ENCODE results near the gene MUC6. TPM values are rescaled to one million over a fixed set of nuclear protein-coding genes. Genes with fewer than 3 reads are reported as not detected.
A peak's percentile ranks its signal among the peaks of the same experiment; 100 is the strongest.

Gene MUC6
- total RNA-seq, 3 donors from 2014 or later (not counting 1 experiment from before 2014, with no cell fraction given), result not detected

DNA sequence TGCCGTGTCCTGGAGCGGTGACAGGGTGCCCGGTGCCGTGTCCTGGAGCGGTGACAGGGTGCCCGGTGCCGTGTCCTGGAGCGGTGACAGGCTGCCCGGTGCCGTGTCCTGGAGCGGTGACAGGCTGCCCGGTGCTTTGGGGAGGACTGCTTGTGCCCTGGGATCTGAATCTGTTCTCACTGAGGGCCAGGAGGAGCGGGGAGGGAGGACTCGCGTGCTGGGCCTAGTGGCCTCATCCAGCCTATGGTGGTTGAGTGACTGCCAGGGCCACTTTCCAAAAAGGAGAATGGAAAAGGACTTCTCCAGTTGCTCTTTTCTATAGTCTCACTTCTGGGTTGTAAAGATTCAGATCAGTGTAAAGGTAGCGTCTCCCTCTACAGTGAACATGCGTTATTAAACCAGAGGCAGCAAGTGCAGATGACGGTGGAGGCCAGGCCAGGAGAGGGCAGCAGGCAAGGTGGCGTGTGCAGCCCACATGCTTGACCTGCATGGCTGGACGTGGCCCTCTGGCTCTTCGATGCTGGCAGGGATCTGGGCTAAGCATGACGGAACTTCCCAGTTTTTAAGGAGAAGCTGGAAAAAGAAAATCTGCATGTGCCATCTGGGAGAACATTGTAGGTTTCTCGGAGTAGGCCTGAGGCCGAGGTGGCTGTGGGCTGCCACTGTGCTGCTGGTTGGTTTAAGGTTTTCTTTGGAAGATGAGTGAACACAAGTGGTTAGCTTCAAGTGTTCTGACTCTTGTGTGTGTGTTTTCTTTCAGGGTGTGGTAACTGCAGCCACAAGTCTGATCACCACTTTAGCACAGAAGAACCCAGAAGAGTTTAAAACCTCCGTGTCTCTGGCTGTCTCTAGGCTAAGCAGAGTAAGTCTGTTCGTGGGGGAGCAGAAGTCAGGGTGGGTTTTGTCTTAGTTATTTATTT is 55.8 kb downstream of the MUC6 start:
- Mint-ChIP-seq H3K36me3 (no peaks in the 10 kb centered on the region), H3K4me1 (peaks cover 23 to 32% of the 10 kb centered on the region in 2 donors), H3K27ac (peak overlapping the region; percentile 65 to 80), H3K4me3 (peak overlapping the region; percentile 70), H3K9me3 (no peaks in the 10 kb centered on the region), H3K27me3 (ENCODE audit: low read depth in 2 of 2) (no peaks in the 10 kb centered on the region)
- Histone ChIP-seq H3K36me3 (ENCODE audit: control insufficient read depth, insufficient read depth, low read length) (peaks cover 45% of the 10 kb centered on the region), H3K27ac (ENCODE audit: low read length) (peak overlapping the region; percentile 20), H3K9me3 (ENCODE audit: control insufficient read depth, insufficient read depth, low read length) (no peaks in the 10 kb centered on the region), H3K4me3 (ENCODE audit: low read length) (no peak overlapping the region), H3K27me3 (ENCODE audit: control insufficient read depth, insufficient read depth, low read length) (no peaks in the 10 kb centered on the region), H3K4me1 (ENCODE audit: control insufficient read depth, insufficient read depth, low read length) (peaks cover 7% of the 10 kb centered on the region)
- ATAC-seq (peak in 1 of 3 donors; percentile 77), DNase-seq (no peak)
- TF ChIP-seq, protein P1, sequence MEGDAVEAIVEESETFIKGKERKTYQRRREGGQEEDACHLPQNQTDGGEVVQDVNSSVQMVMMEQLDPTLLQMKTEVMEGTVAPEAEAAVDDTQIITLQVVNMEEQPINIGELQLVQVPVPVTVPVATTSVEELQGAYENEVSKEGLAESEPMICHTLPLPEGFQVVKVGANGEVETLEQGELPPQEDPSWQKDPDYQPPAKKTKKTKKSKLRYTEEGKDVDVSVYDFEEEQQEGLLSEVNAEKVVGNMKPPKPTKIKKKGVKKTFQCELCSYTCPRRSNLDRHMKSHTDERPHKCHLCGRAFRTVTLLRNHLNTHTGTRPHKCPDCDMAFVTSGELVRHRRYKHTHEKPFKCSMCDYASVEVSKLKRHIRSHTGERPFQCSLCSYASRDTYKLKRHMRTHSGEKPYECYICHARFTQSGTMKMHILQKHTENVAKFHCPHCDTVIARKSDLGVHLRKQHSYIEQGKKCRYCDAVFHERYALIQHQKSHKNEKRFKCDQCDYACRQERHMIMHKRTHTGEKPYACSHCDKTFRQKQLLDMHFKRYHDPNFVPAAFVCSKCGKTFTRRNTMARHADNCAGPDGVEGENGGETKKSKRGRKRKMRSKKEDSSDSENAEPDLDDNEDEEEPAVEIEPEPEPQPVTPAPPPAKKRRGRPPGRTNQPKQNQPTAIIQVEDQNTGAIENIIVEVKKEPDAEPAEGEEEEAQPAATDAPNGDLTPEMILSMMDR (IDR thresholded peaks at IDR 0.05), result no peak
- intact Hi-C loops (cut with micrococcal nuclease), result no loop called here
- 82% methylated on average over 24 of the region's 26 CpGs for WGBS (ENCODE audit: insufficient coverage)

DNA sequence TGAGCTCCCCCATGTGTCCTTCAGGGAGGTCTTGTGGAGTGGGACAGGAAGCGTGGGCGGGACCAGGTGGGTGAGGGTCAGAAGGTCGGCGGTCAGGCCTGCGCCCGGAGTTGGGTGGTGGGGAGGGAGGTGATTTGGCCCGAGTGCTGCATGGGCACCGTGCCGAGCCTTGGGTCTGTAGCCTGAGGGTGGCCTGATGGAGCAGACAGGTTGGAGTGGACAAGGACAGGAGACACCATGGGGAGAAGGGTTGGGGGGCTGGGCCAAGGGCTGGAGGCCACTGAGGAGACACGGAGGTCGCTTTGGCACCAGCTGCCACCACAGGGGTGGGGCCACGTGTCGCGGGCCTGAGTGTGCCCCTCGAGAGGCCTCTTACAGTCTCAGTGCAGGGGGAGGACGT is 57.7 kb downstream of the MUC6 start:
- intact Hi-C loops (cut with micrococcal nuclease), result no loop called here
- DNase-seq, result no peak
- Mint-ChIP-seq H3K27ac (peak overlapping the region in 1 of 2 donors; percentile 69), H3K36me3 (no peaks in the 10 kb centered on the region), H3K9me3 (no peaks in the 10 kb centered on the region), H3K4me3 (no peak overlapping the region), H3K27me3 (ENCODE audit: low read depth in 2 of 2) (no peaks in the 10 kb centered on the region), H3K4me1 (peaks cover 30 to 33% of the 10 kb centered on the region in 2 donors)
- no peak overlapping the region for H3K4me3 ChIP-seq (ENCODE audit: low read length)
- whole genome bisulfite sequencing (ENCODE audit: insufficient coverage), result 89% methylated on average over 16 of the region's 16 CpGs
- peaks cover 34% of the 10 kb centered on the region for H3K36me3 ChIP-seq (ENCODE audit: control insufficient read depth, insufficient read depth, low read length)
- H3K27ac ChIP-seq (ENCODE audit: low read length), result no peak overlapping the region
- ATAC-seq, result no peak
- TF ChIP-seq, protein P1 (IDR thresholded peaks at IDR 0.05), result no peak
- no peaks in the 10 kb centered on the region for H3K27me3 ChIP-seq (ENCODE audit: control insufficient read depth, insufficient read depth, low read length)
- no peaks in the 10 kb centered on the region for H3K9me3 ChIP-seq (ENCODE audit: control insufficient read depth, insufficient read depth, low read length)
- peaks cover 9% of the 10 kb centered on the region for H3K4me1 ChIP-seq (ENCODE audit: control insufficient read depth, insufficient read depth, low read length)

DNA sequence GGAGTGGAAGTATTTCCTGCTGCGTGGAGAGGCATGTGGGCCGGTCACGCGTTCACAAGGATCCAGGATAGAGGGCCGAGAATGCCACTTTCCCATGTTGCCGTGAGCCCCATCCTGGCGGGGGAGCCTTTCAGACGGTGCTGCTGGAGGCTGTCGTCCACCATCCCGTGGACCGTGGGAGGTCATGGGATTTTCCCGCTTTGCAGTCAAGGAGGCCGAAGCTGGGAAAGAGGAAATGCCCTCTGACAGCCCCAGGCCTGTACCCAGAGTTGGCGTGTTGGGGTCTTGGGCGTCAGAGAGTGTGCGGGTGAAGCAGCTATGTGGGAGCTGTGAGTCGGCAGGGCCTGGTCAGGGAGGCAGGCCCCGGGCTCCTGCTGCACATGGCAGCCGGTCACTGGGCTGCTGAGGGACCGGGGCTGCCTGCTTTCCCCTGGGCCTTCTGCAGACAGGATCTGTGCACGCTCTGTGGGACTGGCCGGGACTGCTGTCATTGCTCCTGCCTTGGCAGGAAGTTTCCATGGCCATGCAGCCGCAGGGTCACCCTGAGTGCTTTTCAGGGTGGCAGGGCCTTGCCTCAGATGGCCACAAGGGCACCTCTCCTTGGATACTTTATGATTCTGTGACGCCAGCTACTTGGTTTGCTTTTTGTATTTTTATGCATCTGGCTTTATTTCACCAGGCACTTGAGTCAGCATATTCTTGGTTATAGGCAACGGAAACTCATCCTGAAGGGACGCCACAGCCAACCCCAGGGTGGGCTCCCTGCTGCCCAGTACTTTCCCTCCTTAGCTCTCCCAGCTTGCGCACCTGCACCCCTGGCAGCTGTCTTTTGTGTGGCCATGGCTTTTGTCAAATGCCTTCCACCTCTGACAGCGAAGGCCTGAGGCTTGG is 58.4 kb downstream of the MUC6 start:
- WGBS (ENCODE audit: insufficient coverage), result 94% methylated on average over 28 of the region's 28 CpGs

More for the DNA sequence above, 58.4 kb downstream of the MUC6 start:
- intact Hi-C loops (cut with micrococcal nuclease), result no loop called here
- Histone ChIP-seq H3K27ac (ENCODE audit: low read length) (no peak overlapping the region), H3K4me1 (ENCODE audit: control insufficient read depth, insufficient read depth, low read length) (peaks cover 9% of the 10 kb centered on the region), H3K9me3 (ENCODE audit: control insufficient read depth, insufficient read depth, low read length) (no peaks in the 10 kb centered on the region), H3K4me3 (ENCODE audit: low read length) (no peak overlapping the region), H3K27me3 (ENCODE audit: control insufficient read depth, insufficient read depth, low read length) (no peaks in the 10 kb centered on the region), H3K36me3 (ENCODE audit: control insufficient read depth, insufficient read depth, low read length) (peaks cover 39% of the 10 kb centered on the region)
- no peaks in the 10 kb centered on the region for H3K36me3 Mint-ChIP-seq
- TF ChIP-seq, protein P1 (IDR thresholded peaks at IDR 0.05), result no peak
- no peaks in the 10 kb centered on the region for H3K27me3 Mint-ChIP-seq (ENCODE audit: low read depth in 2 of 2)
- H3K27ac Mint-ChIP-seq, result peak overlapping the region in 1 of 2 donors; percentile 69
- ATAC-seq (no peak), DNase-seq (no peak)
- H3K4me1 Mint-ChIP-seq, result peaks cover 30 to 37% of the 10 kb centered on the region in 2 donors
- H3K4me3 Mint-ChIP-seq, result no peak overlapping the region
- H3K9me3 Mint-ChIP-seq, result no peaks in the 10 kb centered on the region
